Nephron progenitor cell (in vitro differentiated cells): Measurements from ENCODE around the gene POLR3E.

Experiments
- DNase-seq: peaks from one replicate; pipeline ENCODE4 v3.0.0; 2021
- H3K27ac Mint-ChIP-seq: 2 replicates; pipeline ENCODE4 v1.8.0; 2021; ENCODE audit warnings: mild to moderate bottlenecking, moderate library complexity, mixed read lengths
- H3K27me3 Mint-ChIP-seq: 2 replicates; pipeline ENCODE4 v1.8.0; 2021; ENCODE audit warnings: mild to moderate bottlenecking, low read depth, mixed read lengths; ENCODE audit not compliant: poor library complexity
- H3K36me3 Mint-ChIP-seq: 2 replicates; pipeline ENCODE4 v1.8.0; 2021; ENCODE audit warnings: low read depth, mixed read lengths
- H3K4me1 Mint-ChIP-seq: 2 replicates; pipeline ENCODE4 v1.8.0; 2021; ENCODE audit warnings: mixed read lengths
- H3K4me3 Mint-ChIP-seq: 2 replicates; pipeline ENCODE4 v1.8.0; 2021; ENCODE audit warnings: mild to moderate bottlenecking, moderate library complexity, mixed read lengths
- H3K9me3 Mint-ChIP-seq: 2 replicates; pipeline ENCODE4 v1.8.0; 2021; ENCODE audit warnings: mild to moderate bottlenecking, moderate library complexity, mixed read lengths
- CTCF ChIP-seq: fragments of 200-600 bp; sonication (generic); IDR thresholded peaks from 2 replicates; pipeline ENCODE4 v1.5.0; 2021; ENCODE audit warnings: antibody characterized with exemption

POLR3E gene

GRCh38 chr16:22329199-22329695, 32.0 kb downstream of the POLR3E start:
- H3K36me3 Mint-ChIP-seq: peaks cover 39% of the 10 kb centered on the region
- no peak for DNase-seq
- H3K4me1 Mint-ChIP-seq: no peaks in the 10 kb centered on the region
- no peak overlapping the region for H3K4me3 Mint-ChIP-seq
- peaks cover 5% of the 10 kb centered on the region for H3K27me3 Mint-ChIP-seq
- no peak overlapping the region for H3K27ac Mint-ChIP-seq
- no peaks in the 10 kb centered on the region for H3K9me3 Mint-ChIP-seq
- no peak for TF ChIP-seq CTCF

DNA sequence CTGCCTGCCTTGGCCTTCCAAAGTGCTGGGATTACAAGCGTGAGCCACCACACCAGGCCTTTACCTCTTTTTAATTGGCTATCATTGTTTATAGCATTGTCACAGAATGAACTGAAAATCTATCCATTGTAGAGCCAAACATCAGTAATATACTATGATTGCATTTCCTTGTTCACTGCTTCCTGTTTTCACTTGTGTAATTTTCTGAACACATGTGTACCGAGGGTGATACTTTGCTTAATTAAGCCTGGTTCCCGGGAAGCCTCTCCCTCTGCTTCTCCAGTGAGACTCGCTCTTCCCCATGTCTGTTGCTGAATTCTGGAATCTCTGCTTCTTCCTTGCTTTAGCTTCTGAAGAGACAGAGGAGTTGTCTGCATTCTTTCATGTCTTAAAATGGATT, 33.1 kb downstream of the POLR3E start:
- Mint-ChIP-seq H3K27ac (peak overlapping the region; percentile 17), H3K4me1 (no peaks in the 10 kb centered on the region), H3K36me3 (peaks cover 49% of the 10 kb centered on the region), H3K9me3 (peaks cover 7% of the 10 kb centered on the region), H3K27me3 (no peaks in the 10 kb centered on the region), H3K4me3 (no peak overlapping the region)
- DNase-seq: no peak
- TF ChIP-seq CTCF: no peak

GRCh38 chr16:22333457-22333994, 36.3 kb downstream of the POLR3E start:
- H3K27me3 Mint-ChIP-seq: no peaks in the 10 kb centered on the region
- peaks cover 81% of the 10 kb centered on the region for H3K36me3 Mint-ChIP-seq
- peaks cover 39% of the 10 kb centered on the region for H3K9me3 Mint-ChIP-seq
- DNase-seq: no peak
- H3K4me3 Mint-ChIP-seq: no peak overlapping the region
- no peak overlapping the region for H3K27ac Mint-ChIP-seq
- TF ChIP-seq CTCF: no peak
- no peaks in the 10 kb centered on the region for H3K4me1 Mint-ChIP-seq

DNA sequence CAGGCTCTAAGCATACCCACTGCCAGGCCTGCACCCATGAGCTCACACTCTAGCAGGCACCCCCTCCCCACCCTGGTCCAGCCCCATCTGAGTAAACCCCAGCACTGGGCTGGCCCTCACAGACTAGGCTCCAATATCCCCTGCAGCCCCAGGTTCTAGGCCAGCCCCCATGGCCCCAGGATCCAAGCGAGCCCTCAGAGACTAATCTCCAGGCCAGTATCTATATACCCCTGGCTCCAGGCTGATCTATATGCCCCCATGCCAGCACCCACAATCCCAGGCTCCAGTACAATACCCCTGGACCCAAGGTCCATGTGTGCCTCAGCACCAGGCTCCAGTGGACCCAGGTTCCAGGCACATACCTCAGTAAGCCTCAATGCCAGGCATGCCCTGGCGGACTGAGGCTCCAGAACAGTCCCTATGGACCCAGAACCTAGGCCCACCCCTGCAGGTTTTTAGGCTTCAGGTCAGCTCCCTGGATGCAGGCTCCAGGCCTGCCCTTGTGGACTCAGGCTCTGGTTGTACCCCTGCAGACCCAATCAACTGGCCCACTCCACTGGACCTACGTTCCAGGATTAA, 38.5 kb downstream of the POLR3E start:
- Mint-ChIP-seq H3K36me3 (peaks cover 91% of the 10 kb centered on the region), H3K9me3 (peaks cover 61% of the 10 kb centered on the region), H3K27me3 (peaks cover 3% of the 10 kb centered on the region), H3K27ac (no peak overlapping the region), H3K4me3 (no peak overlapping the region), H3K4me1 (no peaks in the 10 kb centered on the region)
- no peak for TF ChIP-seq CTCF
- no peak for DNase-seq

GRCh38 chr16:22336581-22336980, 39.4 kb downstream of the POLR3E start:
- H3K27ac Mint-ChIP-seq: no peak overlapping the region
- H3K9me3 Mint-ChIP-seq: peaks cover 69% of the 10 kb centered on the region
- H3K27me3 Mint-ChIP-seq: peaks cover 3% of the 10 kb centered on the region
- H3K4me3 Mint-ChIP-seq: no peak overlapping the region
- no peak for TF ChIP-seq CTCF
- no peaks in the 10 kb centered on the region for H3K4me1 Mint-ChIP-seq
- DNase-seq: no peak
- peaks cover 85% of the 10 kb centered on the region for H3K36me3 Mint-ChIP-seq

GRCh38 chr16:22337045-22337444, 39.8 kb downstream of the POLR3E start:
- DNase-seq: no peak
- H3K9me3 Mint-ChIP-seq: peaks cover 74% of the 10 kb centered on the region
- TF ChIP-seq CTCF: no peak
- H3K27me3 Mint-ChIP-seq: peaks cover 3% of the 10 kb centered on the region
- peaks cover 80% of the 10 kb centered on the region for H3K36me3 Mint-ChIP-seq
- H3K27ac Mint-ChIP-seq: no peak overlapping the region
- H3K4me3 Mint-ChIP-seq: no peak overlapping the region
- no peaks in the 10 kb centered on the region for H3K4me1 Mint-ChIP-seq
